Measurements from ENCODE around the gene RNF208. TPM values are rescaled to one million over a fixed set of nuclear protein-coding genes. Genes with fewer than 3 reads are reported as not detected.

The RNF208 gene
- total and polyA plus RNA-seq, 9 of the 15 experiments (the other 6 are each of a cell fraction or from before 2014, with no cell fraction given): 0.15 to 6.9 (median 0.50) TPM; not detected in 2

GRCh38 chr9:137212520-137212919, 9.5 kb downstream of the RNF208 start (continued):
- no peak for TF ChIP-seq ZFP91 (CRISPR knock-in tag; IDR thresholded peaks at IDR 0.05)

GRCh38 chr9:137211532-137211931, 10.5 kb downstream of the RNF208 start:
- no peak overlapping the region for H3K4me2 ChIP-seq (ENCODE audit: insufficient read depth, low read length)
- FAIRE-seq (no peak), DNase-seq (ENCODE audit: extremely low read depth in 1 of 4, low spot score in 3 of 4) (no peak), ATAC-seq (peak; percentile 21)
- ChIA-PET CTCF (ENCODE audit: low intra/inter-chr PET ratio) (no interaction called here), POLR2A (interaction anchor here (0.6 to 1.7 kb wide), 3 partner anchors 9 to 156 kb away, joined by 3 to 5 read pairs (median 4); no protein-coding TSS in a partner anchor)
- no peaks in the 10 kb centered on the region for H3K9me3 ChIP-seq (replicated peaks; ENCODE audit: control insufficient read depth, insufficient read depth, low read depth, low read length)
- peaks cover 5 to 55% of the 10 kb centered on the region in 2 experiments; a peak in 4 of 5 replicates for H3K4me1 ChIP-seq (replicated peaks in 1 of 2; ENCODE audit: control insufficient read depth in 2 of 2, insufficient read depth in 2 of 2, low read length in 2 of 2)
- H4K20me1 ChIP-seq (replicated peaks; ENCODE audit: control insufficient read depth, insufficient read depth, low read length): peaks cover 3% of the 10 kb centered on the region; the same call in 1 of the 2 replicates
- no peak overlapping the region for H3K4me3 ChIP-seq
- WGBS (ENCODE audit: insufficient coverage, low coverage, missing lambda C conversion rate): 83% methylated on average over 13 of the region's 13 CpGs
- intact Hi-C loops (cut with micrococcal nuclease) (no loop called here), in situ Hi-C loops (cut with MboI) (no loop called here)
- BruUV-seq (replicated peaks): no TSS peak
- no peak overlapping the region for H2AFZ ChIP-seq (ENCODE audit: low read depth, low read length)
- H3K36me3 ChIP-seq (ENCODE audit: control insufficient read depth, insufficient read depth, low read length): peaks cover 58% of the 10 kb centered on the region; the same call in 2 of the 3 replicates
- H3K9ac ChIP-seq (ENCODE audit: insufficient read depth in 1 of 2, low read depth in 2 of 2, low read length in 2 of 2): no peak overlapping the region; a peak in 1 of 4 replicates
- H3K9me1 ChIP-seq (ENCODE audit: control insufficient read depth, insufficient read depth, low read length): no peaks in the 10 kb centered on the region
- no peaks in the 10 kb centered on the region for H3K27me3 ChIP-seq (ENCODE audit: control insufficient read depth in 2 of 2, insufficient read depth in 2 of 2, low read length in 2 of 2)
- H3K79me2 ChIP-seq (ENCODE audit: control insufficient read depth, insufficient read depth, low read length): peaks cover 8% of the 10 kb centered on the region
- no peak overlapping the region for H3K27ac ChIP-seq (ENCODE audit: extremely low read depth, low read depth, low read length)
- no peak for TF ChIP-seq ATF1 (CRISPR knock-in tag; IDR thresholded peaks at IDR 0.05)
- TF ChIP-seq ATF1 (tag; IDR thresholded peaks at IDR 0.05): no peak
- TF ChIP-seq ELF1 (tag; IDR thresholded peaks at IDR 0.05): no peak
- TF ChIP-seq KHSRP (IDR thresholded peaks at IDR 0.05): no peak
- TF ChIP-seq POLR2G (IDR thresholded peaks at IDR 0.05; ENCODE audit: low read depth, low read length): peak; percentile 66; the same call in 1 of the 2 replicates
- TF ChIP-seq BRF2 (IDR thresholded peaks at IDR 0.05; ENCODE audit: borderline replicate concordance, insufficient read depth, insufficient read length): no peak
- TF ChIP-seq TSC22D4 (tag; IDR thresholded peaks at IDR 0.05): no peak
- no peak for TF ChIP-seq CREB3 (tag; conservative IDR thresholded peaks at IDR 0.05; ENCODE audit: low read depth)
- TF ChIP-seq ZNF12 (CRISPR knock-in tag; IDR thresholded peaks at IDR 0.05): no peak
- no peak for TF ChIP-seq SMARCE1 (IDR thresholded peaks at IDR 0.05)
- no peak for TF ChIP-seq IRF1 (CRISPR knock-in tag; IDR thresholded peaks at IDR 0.05; ENCODE audit: borderline replicate concordance)
- TF ChIP-seq ZNF431 (CRISPR knock-in tag; IDR thresholded peaks at IDR 0.05): no peak
- TF ChIP-seq CTBP1 (IDR thresholded peaks at IDR 0.05; ENCODE audit: borderline replicate concordance): no peak

Data from K562 (cell line).